GM15510 (cell line): ENCODE measurements around the gene LIMS2.
A peak's percentile ranks its signal among the peaks of the same experiment; 100 is the strongest.

ENCODE experiments used
- POLR2A ChIP-seq: IDR thresholded peaks from 3 replicates; pipeline ENCODE4 v1.6.1; 2011; ENCODE audit warnings: borderline replicate concordance; ENCODE audit not compliant: insufficient read length; ENCODE audit errors: extremely low read depth

Gene LIMS2

DNA sequence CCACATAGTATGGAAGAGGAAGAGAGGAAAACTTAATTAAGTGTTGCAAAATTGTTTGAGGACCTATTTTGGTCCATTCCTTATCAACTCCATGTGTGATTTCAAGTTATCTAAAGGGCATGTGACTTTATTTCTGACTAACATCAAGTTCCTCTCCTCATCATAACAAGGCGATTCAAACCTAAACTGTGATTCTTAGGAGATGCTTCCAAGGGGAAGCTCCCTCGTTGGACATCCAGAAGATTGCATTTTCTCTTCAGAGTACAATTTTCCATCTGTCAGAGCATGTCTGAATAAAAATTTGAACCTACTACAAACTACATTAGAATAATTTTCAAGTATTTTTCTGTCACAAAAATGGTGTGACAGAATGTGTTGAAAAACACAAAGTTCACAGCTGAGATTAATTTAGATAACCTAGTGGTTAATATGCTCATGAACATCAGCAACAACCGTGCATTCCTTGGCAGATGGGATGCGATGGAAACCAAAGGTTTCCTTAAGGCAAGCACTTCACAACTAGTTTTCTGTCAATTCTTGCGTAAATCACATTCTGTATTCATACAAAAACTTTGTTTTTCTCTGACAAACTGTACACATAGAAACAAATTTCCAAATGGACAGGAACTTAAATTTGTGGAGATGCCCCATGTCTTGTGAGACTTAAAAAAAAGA, 30.2 kb upstream of the LIMS2 start:
- TF ChIP-seq POLR2A: no peak

DNA sequence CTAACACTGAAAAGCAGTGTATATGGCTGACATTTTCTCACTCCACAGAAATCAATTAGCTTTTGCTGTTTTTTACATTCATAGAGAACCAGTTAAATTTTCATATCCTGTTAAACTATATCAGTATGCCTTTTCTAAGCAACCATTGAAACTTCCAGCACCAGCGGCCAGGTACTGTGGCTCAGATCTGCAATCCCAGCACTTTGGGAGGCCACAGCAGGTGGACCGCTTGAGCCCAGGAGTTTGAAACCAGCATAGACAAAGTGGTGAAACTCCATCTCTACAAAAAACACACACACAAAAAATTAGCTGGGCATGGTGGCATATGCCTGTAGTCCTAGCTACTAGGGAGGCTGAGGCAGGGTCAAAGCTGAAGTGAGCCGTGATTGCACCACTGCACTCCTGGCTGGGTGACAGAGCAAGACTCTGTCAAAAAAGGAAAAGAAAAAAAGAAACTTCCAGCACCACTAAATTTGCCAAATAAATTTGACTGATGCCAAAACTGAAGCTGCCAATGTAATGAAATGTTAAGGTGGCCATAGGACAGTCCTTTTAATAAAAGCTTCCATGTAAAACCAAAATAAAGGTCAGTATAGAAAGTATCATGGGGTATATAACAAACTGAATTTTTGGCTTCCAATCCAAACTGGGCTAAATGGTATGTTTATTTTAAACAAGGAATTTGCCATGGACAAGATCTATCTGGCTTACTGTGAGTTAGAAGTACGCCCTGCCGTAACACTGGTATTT, 29.5 kb upstream of the LIMS2 start:
- no peak for TF ChIP-seq POLR2A

DNA sequence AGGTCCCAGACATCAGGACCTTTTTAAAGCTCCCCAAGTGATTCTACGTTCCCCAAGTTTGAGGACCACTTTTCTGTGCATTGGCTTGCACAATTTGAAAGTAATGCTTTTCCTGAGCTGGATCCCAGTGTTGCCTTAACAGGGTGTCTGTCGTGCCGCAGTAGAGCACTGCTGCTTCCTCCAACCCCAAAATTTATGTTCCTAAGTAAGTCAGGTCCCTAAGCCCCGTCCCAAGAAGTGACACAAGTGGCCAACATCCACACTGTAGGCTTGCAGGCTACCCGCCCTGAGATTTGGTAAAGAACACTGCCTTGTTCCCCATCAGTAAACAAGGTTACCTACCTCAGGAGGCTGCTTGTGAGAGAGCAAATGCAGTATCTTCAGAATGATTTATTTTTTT, 28.0 kb upstream of the LIMS2 start:
- no peak for TF ChIP-seq POLR2A

DNA sequence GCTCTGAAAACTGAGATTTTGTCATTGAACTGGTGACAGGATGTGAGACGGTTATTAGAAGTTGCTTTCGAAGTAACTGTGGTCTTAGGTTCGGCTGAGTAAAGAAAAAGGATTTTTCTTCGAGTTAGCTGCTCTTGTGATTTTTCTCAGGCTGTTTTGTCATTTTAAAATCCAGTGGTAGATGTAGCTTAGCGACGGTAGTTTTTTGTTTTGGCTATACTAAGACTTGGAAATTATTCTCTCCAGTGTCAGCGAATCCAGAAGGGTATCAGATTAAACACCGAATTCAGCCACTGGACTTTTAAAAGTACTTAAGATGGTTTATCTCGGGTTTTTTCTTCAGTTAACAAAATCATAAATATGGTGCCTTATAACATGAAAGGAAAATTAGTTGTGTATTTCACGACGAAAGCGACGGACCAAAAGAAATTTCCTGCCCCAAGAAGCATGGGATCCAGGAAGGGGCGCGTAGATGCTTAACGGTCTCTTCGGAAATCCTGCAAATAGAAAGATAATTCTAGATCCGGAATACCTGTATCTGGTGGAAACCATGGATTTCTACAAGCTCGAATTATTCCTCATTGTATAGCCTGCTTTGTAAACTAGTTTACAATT, 27.2 kb upstream of the LIMS2 start:
- no peak for TF ChIP-seq POLR2A

DNA sequence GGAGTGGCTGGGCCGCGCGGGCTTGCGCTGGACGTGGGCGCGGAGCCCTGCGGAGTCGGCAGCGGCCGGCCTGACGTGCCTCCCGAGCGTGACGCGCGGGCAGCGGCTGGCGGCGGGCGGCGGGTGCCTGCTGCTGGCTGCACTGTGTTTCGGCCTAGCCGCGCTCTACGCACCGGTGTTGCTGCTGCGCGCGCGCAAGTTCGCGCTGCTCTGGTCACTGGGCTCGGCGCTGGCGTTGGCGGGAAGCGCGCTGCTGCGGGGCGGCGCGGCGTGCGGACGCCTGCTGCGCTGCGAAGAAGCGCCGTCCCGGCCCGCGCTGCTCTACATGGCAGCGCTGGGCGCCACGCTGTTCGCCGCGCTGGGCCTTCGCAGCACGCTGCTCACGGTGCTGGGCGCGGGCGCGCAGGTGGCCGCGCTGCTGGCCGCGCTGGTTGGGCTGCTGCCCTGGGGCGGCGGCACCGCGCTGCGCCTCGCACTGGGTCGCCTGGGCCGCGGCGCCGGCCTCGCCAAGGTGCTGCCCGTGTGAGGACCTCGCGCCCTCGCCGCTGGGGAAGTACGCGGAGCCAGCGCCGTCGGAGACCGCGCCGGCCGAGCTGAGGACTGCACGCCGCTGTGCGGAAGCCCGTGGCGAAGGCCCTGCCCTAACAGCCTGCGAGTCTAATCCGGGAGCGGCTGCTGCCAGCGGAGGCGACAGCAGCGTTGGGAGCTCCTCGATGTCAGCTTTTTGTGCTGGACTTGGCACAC, 26.5 kb upstream of the LIMS2 start:
- TF ChIP-seq POLR2A: peak; percentile 58

DNA sequence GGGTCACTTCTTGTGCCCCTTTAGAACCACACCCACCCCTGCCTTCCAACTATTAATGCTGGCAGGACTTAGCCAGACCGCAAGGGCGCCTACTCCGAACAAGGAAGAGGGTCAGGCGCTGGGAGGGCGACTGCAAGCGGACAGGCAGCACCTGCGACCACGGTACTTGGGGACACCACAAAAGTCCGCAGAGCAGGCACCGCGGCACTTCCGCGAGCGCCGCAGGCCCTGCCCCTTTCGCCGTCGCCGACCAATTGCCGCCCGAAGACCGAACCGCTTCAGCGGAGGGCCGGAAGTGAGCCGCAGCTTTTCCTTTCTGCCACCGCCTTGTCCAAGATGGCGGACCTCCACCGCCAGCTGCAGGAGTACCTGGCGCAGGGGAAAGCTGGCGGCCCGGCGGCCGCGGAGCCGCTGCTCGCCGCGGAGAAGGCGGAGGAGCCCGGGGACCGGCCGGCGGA, 25.9 kb upstream of the LIMS2 start, which contains the start of gene SFT2D3:
TSS of gene SFT2D3 (plus strand) at position 305 of the 458 bp plus-strand sequence. CDS start at position 337, 32 bp downstream.
- peak; percentile 98 for TF ChIP-seq POLR2A

DNA sequence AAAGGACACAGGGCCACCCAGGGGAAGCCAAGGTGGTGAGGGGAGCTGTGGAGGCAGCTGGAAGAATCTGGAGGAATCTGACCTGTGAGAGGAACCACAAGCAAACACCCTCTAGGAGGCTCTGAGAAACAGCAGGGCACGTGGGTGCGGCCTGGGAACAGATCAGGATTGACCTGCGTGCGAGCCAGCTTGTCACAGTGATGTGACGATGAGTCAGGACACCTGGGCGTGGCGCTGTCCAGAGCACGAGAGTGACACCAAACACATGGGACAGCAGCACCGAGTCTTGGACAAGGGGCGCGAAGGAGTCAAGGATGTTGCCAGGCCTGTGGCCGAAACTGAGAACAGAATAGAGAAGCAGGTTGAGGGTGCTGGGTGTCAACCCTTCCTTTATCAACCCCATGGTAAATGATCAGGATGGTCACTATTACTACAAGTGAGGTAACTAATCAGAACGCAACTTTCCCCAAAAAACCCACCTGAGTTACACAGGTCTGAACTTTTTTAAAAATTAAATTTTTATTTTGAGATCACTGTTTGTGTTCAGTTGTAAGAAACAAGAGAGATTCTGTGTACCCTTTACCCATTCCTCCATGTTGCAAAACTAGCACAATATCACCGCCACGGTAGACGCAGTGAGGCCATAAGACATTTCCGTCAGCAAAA, 25.3 kb upstream of the LIMS2 start:
- TF ChIP-seq POLR2A: no peak

DNA sequence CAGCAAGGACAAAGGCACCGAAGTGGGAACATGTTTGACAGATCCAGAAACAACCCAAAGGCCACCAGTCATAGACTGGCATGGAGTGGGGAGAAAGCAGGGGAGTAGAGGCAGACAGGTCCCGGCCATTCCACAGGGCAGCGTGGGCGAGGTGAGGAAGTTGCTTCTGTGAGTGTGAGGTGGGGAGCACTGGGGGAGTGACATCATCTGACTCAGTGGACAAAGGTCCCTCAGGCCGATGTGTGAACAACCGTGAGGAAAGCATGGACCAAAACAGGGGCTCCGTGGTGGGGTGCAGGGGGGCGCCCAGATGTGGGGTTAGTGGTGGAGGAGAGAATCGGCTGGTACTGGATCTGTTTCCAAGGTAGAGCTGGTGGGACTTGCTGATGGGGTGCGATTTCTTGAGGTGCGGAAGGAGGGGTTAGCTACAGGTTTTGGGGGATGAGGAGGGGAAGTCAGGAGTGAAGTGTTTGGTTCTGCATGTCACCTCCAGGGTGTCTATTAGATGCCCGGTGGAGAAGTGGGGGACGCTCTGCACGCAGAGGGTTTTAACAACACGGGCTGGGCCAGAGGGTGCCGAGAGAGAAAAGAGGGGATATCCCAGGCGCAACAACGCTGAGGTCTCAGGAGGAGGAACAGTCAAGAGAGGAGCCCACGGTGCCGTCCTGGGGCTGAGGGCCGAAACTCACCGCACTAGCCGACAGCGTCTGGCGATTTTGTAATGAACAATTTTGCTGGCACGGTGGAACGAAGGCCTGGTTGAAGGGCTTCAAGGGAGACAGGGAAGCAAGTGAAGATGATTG, 23.4 kb upstream of the LIMS2 start:
- no peak for TF ChIP-seq POLR2A

DNA sequence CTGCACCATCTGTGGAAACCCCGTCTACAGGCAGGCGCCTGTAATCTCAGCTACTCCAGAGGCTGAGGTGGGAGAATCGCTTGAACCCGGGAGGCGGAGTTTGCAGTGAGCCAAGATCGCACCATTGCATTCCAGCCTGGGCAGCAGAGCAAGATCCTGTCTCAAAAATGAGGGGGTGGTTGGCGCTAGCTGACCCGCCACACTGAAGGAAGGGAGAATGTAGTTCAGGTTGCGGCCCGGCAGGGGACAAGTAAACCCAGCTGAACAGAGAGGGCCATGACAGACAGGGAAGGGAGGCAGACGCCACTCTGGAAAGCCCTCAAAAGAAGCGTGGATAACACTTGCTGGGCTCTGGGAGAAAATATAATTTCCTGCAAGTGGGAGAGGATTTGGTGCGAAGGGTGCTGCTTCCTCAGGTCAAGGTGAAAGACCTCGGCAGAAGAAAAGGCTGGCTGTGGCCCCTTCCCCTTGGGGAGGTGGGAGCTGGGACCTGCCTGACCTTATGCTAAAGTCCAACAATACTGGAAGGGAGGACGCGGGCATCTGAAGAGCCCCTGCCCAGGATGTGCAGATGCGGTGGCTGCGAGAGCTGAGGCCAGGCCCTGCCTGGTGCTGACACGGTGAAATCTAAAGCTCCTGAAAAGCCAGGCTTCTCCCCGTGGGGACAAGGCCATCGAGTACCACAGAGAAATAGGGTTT, 22.3 kb upstream of the LIMS2 start:
- no peak for TF ChIP-seq POLR2A

DNA sequence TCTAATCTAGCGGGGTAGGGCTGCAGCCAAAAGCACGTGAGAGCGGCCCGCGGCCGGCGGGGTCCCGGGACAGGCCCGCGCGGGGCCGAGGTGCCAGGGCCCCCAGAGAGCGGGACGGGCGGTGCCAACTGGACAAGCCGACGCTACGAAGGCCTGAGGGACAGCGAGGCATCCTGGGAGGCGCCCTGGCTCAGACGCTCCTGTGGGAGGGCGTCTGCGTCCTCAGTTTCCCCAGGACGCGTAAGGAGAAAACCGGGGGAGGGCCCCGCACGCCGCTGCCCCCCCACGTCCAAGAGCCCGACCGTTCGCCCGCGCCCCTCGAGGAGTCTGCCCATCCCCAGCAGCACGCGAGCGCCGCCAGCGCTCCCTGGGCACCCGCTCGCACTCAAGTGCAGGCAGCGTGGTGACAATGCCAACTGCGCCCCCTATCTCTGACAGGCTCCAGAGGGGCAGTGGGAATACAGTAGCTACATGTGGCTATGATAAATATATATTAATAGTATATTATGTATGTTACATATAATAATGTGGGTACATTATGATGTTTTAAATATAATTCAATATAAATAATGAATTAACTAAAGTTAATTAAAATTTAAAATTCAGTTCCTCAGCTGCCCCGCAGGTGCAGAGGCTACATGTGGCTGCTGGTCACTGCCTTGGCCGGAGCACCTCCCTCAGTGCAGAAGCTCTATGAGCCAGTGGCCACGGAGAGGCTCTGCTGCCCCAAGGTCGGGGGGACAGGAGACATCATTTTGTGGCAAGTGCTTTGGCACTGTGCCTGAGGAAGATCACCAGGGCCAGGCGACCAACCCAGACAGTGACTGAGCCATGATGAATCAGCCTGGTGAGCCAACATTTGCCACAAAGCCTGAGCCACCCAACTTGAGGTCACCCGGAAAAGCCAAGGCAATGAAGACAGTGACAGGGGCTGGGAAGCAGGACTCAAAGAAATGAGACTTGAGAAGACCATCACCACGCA, 20.5 kb upstream of the LIMS2 start:
- TF ChIP-seq POLR2A: no peak

DNA sequence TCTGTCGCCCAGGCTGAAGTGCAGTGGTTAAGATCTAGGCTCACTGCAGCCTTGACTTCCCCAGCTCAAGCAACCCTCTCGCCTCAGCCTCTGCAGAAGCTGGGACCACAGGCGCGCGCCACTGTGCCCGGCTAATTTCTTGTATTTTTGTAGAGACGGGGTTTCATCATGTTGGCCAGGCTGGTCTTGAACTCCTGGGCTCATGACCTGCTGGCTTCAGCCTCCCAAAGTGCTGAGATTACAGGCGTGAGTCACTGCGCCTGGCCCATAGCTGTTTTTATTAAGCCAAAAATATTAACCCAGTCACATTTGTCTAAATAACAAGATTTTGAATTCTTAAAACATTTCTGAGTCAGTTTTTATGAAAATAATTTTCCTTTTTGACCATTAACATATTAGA, 19.7 kb upstream of the LIMS2 start:
- TF ChIP-seq POLR2A: no peak

DNA sequence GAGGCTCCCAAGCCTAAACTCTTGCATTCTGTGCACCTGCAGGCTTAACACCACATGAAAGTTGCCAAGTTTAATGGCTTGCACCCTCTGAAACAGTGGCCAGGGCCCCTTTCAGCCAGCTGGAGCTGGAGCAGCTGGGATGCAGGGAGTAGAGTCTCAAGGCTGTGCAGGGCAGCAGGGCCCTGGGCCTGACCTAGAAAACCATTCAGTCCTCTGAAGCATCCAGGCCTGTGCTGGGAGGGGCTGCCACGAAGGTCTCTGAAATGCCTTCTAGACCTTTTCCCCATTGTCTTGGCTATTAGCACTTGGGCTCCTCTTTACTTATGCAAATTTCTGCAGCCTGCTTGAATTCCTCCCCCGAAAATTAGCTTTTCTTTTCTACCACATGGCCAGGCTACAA, 15.4 kb upstream of the LIMS2 start:
- TF ChIP-seq POLR2A: no peak
